Lung microvascular endothelial cell (primary cell): ENCODE data around the gene KDM4C. TPM values are rescaled to one million over a fixed set of nuclear protein-coding genes. Genes with fewer than 3 reads are reported as not detected.
"Not testable (repeated sequence)": the region's sequence is repeated elsewhere in the genome, so short reads cannot be mapped to it uniquely, and the experiment has no call there.

Experiments
- DNase-seq, 2 donors: peaks; one replicate each; pipeline versions ENCODE4 v3.0.0 to v3.0.0-alpha.2; 2010; ENCODE audit warnings: low read depth in 2 of 2
- total RNA-seq: library from RNA; depleted of rRNA; stranded (reverse); fragments of >200 nt; gene quantifications from 2 replicates; pipeline ENCODE4 v1.2.1, GENCODE V29; 2014

The KDM4C gene
- total RNA-seq, 1 donor from 2014 or later: 19.2 TPM

DNA sequence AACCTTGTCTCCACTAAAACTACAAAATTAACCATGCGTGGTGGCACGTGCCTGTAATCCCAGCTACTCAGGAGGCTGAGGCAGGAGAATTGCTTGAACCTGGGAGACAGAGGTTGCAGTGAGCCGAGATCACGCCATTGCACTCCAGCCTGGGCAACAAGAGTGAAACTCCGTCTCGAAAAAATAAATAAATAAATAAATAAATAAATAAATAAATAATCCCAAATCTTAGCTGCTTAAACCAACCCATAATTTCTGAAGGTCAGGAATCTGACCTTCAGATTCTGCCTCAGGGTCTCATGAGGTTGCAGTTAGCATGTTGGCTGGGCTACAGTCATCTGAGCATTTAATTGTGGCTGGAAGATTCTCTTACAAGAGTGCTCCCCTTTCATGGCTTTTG, 48.5 kb downstream of the KDM4C start:
- not testable (repeated sequence) for DNase-seq

DNA sequence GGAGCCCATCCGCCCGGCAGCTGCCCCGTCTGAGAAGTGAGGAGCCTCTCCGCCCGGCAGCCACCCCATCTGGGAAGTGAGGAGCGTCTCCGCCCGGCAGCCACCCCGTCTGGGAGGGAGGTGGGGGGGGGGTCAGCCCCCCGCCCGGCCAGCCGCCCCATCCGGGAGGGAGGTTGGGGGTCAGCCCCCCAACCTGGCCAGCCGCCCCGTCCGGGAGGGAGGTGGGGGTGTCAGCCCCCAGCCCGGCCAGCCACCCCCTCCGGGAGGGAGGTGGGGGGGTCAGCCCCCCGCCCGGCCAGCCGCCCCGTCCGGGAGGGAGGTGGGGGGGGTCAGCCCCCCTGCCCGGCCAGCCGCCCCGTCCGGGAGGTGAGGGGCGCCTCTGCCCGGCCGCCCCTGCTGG, 49.9 kb downstream of the KDM4C start:
- DNase-seq: not testable (repeated sequence)

DNA sequence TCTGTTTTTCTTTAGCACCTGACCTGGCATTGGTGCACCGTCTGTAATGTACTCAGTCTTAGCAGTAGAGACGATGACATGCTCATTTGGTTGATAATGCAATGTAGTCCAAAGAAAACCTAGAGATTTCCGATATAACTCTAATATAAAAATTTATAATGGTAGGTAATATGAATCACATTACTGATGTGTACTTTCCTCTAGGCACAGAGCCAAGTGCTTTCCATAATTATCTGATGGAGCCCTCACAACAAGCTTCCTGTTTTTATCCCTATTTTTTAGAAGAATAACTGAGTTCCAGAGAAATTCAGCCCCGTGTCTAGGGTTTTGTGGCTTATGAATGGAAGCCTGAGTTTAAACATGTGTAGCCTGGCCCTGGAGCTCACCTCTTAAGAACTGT, 53.7 kb downstream of the KDM4C start:
- peak; percentile 75 to 93 for DNase-seq

DNA sequence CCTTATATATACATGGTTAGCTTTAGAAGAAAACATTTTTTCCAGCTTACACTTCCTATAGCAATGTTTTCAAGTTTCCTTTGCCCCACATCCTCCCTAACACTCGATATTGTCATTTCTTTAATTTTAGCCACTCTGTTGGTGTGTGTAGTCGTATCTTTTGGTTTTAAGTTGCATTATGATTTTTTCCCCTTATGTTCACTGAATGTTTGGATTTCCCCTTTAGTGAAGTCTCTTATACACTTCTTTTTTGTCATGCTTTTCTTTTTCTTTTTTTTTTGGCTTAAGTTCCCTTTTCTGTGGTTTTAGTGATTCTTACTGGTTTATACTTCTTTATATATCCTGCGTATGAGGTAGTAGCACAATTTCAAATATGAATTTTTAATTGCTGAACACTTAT, 58.8 kb downstream of the KDM4C start:
- no peak for DNase-seq

DNA sequence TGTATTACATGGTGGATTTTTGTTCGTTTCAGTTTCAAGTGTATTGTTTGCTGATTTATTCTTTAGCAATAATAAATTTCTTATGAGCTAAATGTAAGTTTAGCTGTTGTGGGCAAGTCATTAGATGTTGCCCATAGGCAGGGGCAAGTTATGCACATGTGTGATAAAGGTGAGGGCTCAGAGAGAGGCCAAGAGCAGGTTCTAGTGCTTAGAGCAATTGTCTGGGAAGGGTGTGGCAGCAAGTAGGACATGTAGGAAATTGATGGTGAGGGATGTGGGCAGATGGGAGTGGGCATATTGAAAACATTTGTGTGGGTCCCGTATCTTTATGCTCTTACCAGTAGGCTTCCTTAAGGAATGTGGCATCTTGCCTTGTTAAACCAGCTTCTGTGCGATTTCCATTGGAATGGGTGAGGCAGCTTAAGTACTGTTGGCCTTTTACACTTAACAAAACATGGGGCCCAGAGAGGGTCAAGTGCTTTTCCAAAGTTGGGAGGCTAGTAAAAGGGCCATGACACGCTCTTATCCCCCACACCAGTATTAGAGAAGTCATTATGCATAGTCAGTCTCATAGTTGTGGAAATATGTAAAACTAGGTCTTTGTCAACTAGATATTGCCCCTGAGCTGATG, 60.6 kb downstream of the KDM4C start:
- DNase-seq: no peak

DNA sequence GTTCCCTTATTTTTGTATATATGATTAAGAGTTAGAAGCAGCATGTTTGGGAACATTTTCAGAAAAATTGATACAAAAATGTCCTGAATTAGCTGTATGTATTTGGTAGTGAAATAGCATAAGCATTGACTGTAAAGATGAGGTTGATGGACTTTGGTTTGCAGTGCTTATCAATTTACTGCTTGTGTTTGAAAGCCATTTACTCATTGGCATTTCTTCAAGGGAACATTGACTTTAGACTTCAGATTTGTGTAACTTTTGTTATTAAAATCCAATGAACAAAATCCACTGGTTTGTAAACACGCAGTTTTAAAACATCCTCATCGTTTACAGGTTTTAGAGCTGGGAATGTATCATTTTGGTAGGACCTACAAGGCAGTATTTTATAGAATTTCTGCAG, 61.3 kb downstream of the KDM4C start:
- no peak for DNase-seq

DNA sequence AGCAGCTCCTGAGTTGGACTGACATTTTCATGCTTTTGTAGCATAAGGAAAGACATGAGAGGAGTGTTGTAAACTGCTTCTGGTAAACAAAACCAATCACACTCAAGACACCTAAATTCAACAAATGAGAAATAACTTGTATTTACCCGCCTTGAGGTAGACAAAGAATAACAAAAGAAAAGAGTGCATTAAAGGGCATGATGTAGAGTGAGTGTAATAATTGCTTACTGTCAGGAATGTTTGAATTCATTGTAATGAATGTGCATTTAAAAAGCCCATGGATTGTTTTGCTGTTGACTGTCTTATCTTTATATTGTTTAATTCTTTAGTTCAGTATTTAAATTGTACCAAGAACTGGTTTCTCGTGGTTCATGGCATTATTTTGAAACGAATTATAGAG, 61.8 kb downstream of the KDM4C start:
- DNase-seq: no peak

DNA sequence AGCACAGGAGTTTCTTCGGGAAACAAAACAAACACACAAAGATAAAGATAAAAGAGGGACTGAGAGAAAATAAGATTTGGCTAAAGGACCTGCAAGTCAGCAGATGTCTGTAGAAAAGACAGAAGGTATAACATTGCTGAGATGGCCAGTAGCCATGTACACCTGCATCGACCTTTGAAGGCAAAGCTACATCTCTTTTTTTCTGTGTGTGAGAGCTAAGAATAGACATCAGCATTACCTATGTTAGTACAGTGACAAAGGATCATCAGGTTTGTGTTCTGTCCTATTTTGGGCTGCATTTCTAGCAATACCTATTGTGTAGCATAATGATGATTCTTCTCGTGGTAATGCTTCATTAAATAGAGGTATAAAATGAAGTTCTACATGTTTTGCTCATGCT, 64.9 kb downstream of the KDM4C start:
- no peak for DNase-seq

DNA sequence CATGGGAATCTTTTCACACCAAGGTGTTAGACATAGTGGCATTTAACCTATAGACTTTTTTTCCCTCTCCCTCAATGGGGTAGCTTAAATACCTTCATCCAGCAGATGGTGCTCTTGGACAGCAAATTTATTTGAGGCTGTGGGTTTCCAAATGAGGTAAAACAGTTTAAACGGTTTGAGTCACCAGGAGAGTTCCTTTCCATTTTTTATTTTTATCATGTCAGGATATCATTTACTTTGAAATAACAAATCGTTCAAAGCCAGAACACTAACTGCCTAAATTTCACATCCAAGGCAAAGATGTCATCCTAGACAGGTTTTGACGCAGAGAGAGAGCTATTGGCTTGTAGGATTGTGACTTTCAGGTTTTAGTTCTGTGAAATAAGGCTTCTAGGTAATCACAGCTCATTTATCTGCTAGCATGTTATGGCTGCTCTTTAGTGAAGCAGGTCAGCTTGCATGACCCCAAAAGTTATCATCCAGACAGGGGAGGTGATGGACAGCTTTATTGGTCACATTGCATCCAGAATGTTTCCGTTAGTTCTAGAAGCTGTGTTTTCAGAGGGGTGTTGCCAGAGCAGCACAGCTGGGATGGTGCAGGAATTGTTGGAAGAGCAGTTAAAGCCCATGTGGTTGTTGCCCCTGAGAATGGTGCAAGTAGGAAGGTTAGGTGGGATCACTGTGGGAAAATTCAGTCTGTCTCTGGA, 69.8 kb downstream of the KDM4C start:
- peak; percentile 50 to 73 for DNase-seq

DNA sequence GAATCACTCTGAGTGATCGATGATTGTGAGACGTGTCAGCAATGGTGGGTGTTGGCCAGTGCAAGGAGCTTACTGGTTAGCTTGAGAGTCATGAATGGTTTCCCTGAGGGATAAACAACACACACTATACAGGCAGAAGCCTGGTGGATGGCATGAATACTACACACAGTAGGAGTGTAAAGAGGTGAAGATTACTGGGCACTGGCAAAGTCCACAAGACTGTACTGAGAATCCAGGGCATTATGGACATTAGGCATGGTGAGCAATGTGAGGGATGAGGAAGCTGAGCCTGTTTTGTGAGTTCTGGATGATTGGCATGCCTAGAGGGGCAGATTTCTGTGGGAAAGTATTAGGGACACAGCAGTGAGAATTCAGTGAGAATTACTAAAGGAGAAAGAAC, 71.3 kb downstream of the KDM4C start:
- no peak for DNase-seq

DNA sequence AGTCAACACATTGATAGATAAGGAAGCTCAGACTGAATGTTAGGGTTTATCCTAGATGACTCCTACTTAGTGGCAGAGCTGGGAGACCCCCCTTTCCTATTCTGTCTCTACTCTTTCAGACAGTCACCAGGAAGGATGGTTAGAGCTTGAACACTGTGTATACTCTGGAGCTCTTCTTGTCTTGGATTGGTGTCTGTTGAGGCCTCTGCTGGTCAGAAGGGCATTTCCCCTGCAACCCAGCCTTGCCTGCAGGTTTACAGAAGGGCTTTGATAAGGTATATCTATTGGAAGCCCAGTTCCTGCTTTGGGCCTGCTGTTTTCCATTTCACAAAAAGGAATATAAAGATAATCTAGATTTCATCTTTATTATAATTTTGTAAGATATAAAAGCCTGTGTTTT, 71.8 kb downstream of the KDM4C start:
- no peak for DNase-seq

DNA sequence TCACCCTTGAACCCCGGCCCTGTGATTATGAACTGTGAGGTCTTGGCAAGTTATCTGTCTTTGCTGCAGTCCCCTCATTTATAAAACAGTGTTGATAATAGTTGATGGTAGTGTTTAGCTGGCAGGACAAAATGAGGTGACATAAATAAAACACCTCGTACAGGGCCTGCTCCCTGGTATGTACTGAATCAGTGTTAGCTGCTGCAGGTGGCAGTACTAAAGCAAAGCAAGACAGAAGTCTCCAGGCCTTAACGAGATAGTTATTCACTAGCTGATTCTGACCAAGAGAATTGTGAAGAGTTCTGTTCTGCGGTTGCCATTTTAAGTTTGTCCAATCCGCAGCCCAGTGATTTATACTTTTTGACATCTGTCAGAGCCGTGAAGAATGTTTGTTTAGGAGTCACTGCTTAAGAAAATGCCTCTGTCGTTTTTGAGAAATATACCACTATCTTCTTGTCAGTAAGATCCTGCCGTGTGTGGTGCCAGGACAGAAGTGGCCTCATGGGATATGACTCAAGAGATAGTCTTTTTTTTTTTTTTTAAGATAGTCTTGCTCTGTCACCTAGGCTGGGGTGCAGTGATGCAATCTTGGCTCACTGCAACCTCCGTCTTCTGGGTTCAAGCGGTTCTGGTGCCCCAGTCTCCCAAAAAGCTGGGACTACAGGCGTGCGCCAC, 75.9 kb downstream of the KDM4C start:
- peak in 1 of 2 donors; percentile 68 for DNase-seq

DNA sequence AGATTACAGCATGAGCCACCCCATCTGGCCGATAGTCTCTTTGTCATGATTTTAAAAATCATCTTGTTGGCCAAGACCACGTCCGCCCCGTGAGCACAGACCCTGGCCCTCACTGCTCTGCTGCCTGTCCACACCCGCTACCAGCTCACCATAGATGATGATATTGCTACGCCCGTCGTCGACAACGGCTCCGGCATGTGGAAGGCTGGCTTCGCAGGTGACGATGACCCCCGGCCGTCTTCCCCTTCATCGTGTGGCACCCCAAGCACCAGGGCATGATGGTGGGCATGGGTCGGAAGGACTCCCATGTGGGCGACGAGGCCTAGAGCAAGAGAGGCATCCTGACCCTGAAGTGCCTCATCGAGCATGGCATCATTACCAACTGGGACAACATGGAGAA, 76.5 kb downstream of the KDM4C start:
- no peak for DNase-seq

DNA sequence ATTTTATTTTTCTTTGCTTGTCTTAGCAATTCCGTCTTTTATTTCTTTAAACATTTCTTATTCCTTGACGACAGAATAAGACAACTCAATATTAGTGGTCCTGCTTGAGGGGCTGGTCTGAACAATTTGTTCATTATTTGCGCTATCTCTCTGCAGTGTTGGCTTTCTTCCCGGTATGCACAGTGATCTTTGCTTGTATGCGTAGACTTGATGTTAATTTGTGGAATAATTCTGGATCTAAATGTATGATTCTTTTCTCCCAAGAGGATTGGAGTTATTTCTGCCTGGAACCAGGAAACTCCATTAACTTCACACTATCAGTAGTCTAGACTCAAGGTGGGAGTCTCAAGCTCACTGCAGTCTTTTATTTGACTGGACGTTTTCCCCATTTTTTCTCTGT, 80.4 kb downstream of the KDM4C start:
- DNase-seq: no peak

DNA sequence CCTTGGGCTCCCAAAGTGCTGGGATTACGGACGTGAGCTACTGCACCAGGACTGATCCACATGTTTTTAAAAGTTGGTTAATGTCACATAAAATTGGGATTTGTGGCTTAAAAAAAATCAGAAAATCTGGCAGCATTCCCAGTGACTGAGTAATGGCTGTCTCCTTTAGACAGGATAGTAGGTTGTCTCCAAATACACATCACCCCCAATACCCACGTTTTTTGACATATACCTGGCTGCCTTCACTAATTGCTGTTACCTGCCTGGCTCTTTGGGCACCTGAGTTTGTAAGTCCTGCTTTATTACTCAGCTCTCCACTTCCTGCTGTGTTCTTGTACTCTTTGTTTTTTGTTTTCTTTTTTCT, 84.8 kb downstream of the KDM4C start:
- peak; percentile 11 to 15 for DNase-seq

DNA sequence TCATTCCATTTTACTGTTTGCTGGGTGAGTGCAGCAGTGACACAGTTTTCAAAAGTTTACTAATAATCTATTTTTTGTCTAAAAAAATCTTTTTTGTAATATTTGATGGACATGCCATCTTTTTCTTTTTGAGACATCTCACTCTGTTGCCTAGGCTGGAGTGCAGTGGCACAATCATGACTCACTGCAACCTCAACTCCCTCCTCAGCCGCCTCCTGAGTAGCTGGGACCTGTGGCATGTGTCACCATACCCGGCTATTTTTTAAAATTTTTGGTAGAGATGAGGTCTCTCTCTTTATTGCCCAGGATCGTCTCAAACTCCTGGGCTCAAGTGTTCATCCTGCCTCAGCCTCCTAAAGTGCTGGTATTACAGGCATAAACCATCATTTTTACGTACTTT, 86.0 kb downstream of the KDM4C start:
- no peak for DNase-seq

DNA sequence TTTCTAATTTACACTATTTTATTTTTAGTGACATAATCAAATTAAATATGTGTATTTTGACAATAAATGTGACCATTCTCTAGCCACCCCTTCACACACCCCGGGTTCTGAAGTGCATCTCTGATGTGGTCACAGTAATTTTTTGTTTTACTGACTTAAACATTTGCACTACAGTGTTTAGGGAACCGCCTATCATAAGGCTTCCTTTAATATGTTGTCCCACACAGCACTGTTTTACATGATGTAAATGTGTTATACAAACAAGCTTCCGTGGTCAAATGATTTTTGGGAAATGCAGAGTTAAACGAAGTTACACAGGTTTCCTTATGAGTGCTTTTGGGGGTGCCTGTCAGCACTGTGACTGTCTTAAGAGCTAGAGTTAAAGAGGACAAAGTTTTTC, 86.5 kb downstream of the KDM4C start:
- no peak for DNase-seq

DNA sequence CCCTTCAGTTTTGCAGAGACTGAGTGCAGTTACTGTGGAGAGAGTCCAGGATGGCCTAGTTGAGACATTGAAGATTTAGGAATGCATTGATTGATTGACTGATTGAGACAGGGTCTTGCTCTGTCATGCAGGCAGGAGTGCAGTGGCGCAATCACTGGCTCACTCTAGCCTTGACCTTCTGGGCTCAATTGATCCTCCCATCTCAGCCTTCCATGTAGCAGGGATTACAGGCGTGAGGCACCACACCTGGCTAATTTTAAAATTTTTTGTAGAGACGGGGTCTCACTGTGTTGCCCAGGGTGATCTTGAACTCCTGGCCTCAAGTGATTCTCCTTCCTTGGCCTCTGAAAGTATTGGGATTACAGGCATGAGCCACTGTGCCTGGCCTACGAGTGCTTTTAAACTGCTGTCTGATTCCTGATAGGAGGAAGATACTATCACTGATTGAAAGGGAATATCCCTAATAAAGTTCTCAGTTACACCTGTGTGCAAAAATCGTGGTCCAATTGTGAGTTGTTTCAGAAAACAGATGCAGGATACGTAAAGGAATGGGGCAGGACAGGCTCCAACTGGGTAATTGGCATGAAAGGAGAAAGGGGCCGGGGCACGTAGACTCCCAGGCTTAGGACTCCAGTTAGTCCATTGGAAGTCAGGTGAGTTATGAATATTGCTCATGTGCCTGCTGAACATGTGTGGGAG, 87.5 kb downstream of the KDM4C start:
- DNase-seq: no peak

DNA sequence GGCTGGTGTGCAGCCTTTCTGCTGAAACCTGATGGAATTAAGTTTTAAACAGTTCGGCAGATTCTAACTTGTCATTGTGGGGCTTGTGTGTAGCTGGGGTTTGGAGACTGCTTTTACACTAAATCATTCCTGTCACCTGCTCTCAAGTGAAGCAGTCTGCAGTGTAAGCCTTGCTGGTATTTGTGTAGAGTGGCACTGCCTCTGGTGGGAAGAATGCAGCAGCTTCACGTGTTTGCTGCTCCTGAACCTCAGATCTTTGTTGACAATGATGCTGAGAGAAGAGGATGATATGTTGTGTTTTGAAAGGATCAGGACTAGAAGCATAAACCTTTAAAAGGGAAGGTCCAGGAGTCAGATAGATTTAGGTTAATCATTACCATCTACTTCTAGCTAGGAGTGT, 88.1 kb downstream of the KDM4C start:
- DNase-seq: peak in 1 of 2 donors; percentile 11

DNA sequence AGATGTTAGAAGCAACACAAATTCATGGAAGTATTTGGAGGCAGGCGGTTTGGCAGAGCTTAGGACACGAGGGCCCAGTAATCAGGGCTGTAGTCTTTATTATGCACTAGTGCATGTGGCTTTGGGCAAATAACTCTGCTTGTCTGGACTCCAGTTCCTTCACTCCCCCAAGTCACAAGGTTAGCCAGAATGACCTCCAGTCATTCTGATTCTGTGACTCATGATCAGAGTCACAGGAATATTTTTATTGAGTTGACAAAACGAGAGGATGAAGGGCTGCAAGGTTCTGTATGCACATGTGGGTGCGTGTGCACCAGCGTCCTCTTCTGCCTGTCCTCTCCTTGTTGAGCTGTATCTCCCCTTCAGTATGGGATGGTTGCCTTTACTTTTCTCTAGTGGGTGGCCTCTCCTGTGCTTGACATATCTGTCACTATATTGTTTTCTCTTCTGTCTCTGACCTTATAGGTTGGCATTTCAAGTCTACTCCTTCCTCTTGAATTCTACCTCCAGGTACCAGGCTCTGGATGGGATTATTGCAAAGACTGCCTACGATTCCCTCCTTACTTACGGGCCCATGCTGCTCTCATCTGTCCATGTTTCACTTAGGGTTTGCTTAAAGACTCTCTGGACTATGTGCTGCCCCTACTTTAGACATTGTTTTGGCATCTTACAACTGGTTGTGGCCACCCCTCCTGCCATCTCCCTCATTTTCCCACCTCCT, 94.6 kb downstream of the KDM4C start:
- DNase-seq: peak in 1 of 2 donors; percentile 47

DNA sequence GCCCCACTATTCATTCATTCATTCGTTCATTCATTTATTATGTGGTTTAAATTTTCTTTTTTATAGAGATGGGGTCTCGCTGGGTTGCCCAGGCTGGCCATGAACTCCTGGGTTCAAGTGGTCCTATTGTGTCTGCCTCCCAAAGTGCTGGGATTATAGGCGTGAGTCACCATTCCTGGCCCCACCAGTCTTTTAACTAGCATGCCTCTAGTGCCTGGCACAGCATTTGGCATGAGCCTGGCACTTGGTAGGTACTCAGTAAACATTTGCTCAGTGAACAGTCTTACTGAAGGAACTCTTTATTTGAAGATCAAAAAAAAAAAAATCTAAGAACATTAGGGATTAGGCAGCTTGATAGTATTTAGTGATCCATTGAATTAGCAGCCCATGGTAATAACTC, 98.1 kb downstream of the KDM4C start:
- no peak for DNase-seq

DNA sequence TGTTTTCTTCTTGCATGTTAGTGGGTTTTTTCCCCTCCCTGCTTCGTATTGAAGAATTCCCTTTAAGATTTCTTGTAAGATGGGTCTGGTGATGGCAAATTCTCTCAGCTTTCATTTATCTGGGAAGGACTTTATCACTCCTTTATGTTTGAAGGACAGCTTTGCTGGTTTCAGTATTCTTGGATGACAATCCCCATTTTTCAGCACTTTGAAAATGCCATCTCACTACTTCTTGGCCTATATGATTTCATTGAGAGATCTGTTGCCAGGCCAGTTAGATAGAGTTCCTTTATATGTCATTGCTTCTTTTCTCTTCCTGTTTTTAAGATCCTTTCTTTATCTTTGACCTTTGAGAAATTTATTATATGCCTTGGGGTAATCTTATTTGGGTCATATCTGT, 106.3 kb downstream of the KDM4C start:
- no peak for DNase-seq
